Left ventricle myocardium inferior (tissue), 1 donor: ENCODE measurements around the gene EID2B. TPM values are rescaled to one million over a fixed set of nuclear protein-coding genes. Genes with fewer than 3 reads are reported as not detected.

Source experiments
- DNase-seq: peaks from one replicate; pipeline ENCODE4 v3.0.0-alpha.2; 2020
- H3K27ac ChIP-seq: fragments of 200-600 bp; replicated peaks from 2 replicates; pipeline ENCODE4 v1.8.0; 2021
- H3K27me3 ChIP-seq: fragments of 200-600 bp; 2 replicates; pipeline ENCODE4 v1.8.0; 2021; ENCODE audit warnings: low read depth
- H3K36me3 ChIP-seq: fragments of 200-600 bp; 2 replicates; pipeline ENCODE4 v1.8.0; 2021
- H3K4me1 ChIP-seq: fragments of 200-600 bp; 2 replicates; pipeline ENCODE4 v1.8.0; 2021
- H3K4me3 ChIP-seq: fragments of 200-600 bp; 2 replicates; pipeline ENCODE4 v1.8.0; 2021; ENCODE audit warnings: mild to moderate bottlenecking, moderate library complexity
- H3K9me3 ChIP-seq: fragments of 200-600 bp; replicated peaks from 2 replicates; pipeline ENCODE4 v1.8.0; 2021
- CTCF ChIP-seq: fragments of 200-600 bp; IDR thresholded peaks from 2 replicates; pipeline ENCODE4 v1.8.0; 2021; ENCODE audit warnings: antibody characterized with exemption, mild to moderate bottlenecking, borderline replicate concordance
- intact Hi-C: fragments of 100-400 bp; cut with micrococcal nuclease; formaldehyde crosslinking; loops from one replicate; pipeline ENCODE4 v1.11.0; 2022
- total RNA-seq: library from RNA; stranded (reverse); fragmentation: NEBNext Ultra II Directional; extraction: Animal tissue kit (Norgen Biotek cat#: 25700); gene quantifications from one replicate; pipeline ENCODE4 v1.2.1, GENCODE V29; 2021
- donor health status: DM: no; HTN: yes; CAD: no; lungs with severe emphysema.

EID2B gene
- total RNA-seq, 1 donor from 2014 or later: 2.1 TPM

DNA sequence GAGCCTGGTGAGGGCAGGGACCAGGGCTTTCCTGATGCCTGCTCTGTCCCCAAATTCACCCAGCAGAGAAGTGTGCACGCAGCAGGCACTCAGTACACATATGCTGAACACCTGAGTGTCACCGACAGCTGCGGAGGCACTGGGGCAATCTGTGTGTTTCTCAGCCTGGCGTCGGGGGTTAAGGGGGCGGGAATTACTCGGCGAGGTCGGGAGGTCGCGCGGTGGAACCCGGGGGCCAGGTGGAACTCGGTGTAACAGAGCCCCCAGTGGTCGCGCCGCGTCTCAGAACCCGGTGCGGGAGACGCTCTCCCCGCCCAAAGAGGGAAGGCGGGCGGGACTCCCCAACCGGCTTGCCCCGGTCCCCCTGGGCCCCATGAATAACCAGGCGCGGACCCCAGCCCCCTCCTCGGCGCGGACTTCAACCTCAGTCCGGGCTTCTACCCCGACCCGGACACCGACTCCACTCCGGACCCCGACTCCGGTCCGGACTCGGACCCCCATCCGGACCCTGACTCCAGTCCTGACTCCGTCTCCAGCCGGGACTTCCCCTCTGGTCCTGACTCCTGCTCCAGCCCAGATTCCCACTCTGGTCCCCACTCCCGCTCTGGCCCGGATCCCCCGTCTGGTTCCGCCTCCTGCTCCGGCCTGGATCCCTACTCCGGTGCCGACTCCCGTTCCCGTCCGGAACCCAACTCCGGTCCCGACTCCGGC is 17.7 kb downstream of the EID2B start, which contains the start of gene SELENOV:
Gene SELENOV, plus strand, starts transcription at position 300 of the 711 bp plus-strand sequence. Its CDS starts 74 bp downstream, at position 374.
- H3K27ac ChIP-seq: no peak within 1 kb of the TSS
- H3K27me3 ChIP-seq: peaks cover 85% of the 10 kb centered on the region
- no peak for TF ChIP-seq CTCF
- intact Hi-C loops: no loop called here
- H3K36me3 ChIP-seq: no peaks in the 10 kb centered on the region
- H3K4me3 ChIP-seq: peak within 1 kb of the TSS; percentile 57
- DNase-seq: no peak
- peaks cover 17% of the 10 kb centered on the region for H3K4me1 ChIP-seq
- H3K9me3 ChIP-seq: no peaks in the 10 kb centered on the region

DNA sequence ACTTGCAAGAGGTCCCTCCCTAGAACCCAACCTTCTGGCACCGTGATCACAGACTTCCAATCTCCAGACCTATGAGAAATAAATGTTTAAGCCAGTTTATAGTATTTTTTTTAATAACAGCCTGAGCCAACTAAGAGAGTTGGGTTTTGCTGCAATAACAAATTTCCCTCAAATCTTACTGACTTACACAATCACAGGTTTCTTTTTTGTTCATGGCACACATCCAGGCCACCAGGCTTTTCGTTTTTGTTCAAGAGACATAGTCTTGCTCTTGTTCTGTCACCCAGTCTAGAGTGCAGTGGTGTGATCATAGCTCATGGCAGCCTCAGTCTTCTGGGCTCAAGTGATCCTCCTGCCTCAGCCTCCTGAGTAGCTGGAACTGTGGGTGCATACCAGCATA is 19.7 kb downstream of the EID2B start:
- Histone ChIP-seq H3K9me3 (no peaks in the 10 kb centered on the region), H3K36me3 (no peaks in the 10 kb centered on the region), H3K27me3 (peaks cover 100% of the 10 kb centered on the region), H3K4me1 (peaks cover 17% of the 10 kb centered on the region), H3K4me3 (no peak overlapping the region), H3K27ac (no peak overlapping the region)
- intact Hi-C loops: no loop called here
- TF ChIP-seq CTCF: no peak
- DNase-seq: no peak

GRCh38 chr19:39509233-39509632 is 23.4 kb downstream of the EID2B start:
- H3K9me3 ChIP-seq: no peaks in the 10 kb centered on the region
- TF ChIP-seq CTCF: no peak
- no peak overlapping the region for H3K4me3 ChIP-seq
- no peaks in the 10 kb centered on the region for H3K36me3 ChIP-seq
- no peak overlapping the region for H3K27ac ChIP-seq
- peaks cover 8% of the 10 kb centered on the region for H3K4me1 ChIP-seq
- H3K27me3 ChIP-seq: peaks cover 100% of the 10 kb centered on the region
- intact Hi-C loops: no loop called here
- no peak for DNase-seq

GRCh38 chr19:39508629-39509028 is 24.0 kb downstream of the EID2B start:
- Histone ChIP-seq H3K27ac (no peak overlapping the region), H3K36me3 (no peaks in the 10 kb centered on the region), H3K27me3 (peaks cover 100% of the 10 kb centered on the region), H3K9me3 (no peaks in the 10 kb centered on the region), H3K4me1 (peaks cover 8% of the 10 kb centered on the region), H3K4me3 (no peak overlapping the region)
- TF ChIP-seq CTCF: no peak
- DNase-seq: no peak
- intact Hi-C loops: no loop called here

DNA sequence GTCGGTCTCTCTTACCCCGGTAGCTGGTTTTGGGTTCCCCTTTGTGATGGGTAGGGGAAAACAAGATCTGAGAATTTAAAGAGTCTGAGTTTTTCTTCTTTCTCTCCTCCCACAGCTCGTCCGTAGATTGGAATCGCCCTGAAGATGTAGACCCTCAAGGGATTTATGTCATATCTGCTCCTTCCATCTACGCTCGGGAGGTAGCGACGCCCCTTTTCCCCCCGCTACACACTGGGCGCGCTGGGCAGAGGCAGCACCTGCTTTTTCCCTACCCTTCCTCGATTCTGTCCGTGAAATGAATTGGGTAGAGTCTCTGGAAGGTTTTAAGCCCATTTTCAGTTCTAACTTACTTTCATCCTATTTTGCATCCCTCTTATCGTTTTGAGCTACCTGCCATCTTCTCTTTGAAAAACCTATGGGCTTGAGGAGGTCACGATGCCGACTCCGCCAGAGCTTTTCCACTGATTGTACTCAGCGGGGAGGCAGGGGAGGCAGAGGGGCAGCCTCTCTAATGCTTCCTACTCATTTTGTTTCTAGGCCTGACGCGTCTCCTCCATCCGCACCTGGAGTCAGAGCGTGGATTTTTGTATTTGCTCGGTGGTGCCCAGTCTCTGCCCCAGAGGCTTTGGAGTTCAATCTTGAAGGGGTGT is 24.8 kb downstream of the EID2B start:
- Histone ChIP-seq H3K9me3 (no peaks in the 10 kb centered on the region), H3K27me3 (peaks cover 100% of the 10 kb centered on the region), H3K4me3 (peak overlapping the region; percentile 62), H3K36me3 (no peaks in the 10 kb centered on the region), H3K27ac (no peak overlapping the region), H3K4me1 (peaks cover 8% of the 10 kb centered on the region)
- no peak for DNase-seq
- intact Hi-C loops: no loop called here
- no peak for TF ChIP-seq CTCF
